Fibroblast of skin of scalp (primary cell): ENCODE results near the gene RTF2.
"Not testable (repeated sequence)": the region's sequence is repeated elsewhere in the genome, so short reads cannot be mapped to it uniquely, and the experiment has no call there.

Source experiments
- DNase-seq: peaks from one replicate; pipeline ENCODE4 v3.0.0-alpha.2; 2013

RTF2 gene

GRCh38 chr20:56552911-56553629, 84.6 kb downstream of the RTF2 start:
- DNase-seq = no peak

DNA sequence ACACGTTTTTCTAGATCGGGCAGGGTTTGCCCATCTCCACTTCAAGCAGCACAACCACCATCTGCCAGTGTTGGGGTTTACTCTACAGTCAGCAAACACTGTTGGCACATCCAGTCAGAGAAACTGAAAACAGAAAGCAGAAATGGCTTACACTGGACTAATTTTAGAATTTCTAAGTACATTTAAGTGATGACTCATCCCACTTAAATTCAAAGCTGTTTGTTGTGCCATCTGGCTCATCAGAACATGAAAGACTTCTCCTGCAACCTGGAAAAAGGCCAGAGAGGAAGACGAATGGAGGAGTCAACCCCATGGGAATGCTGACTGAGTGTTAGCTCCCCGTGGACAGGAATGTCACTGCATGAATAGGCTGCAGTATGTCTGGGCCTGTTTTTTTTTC, 86.4 kb downstream of the RTF2 start:
- peak; percentile 97 for DNase-seq

DNA sequence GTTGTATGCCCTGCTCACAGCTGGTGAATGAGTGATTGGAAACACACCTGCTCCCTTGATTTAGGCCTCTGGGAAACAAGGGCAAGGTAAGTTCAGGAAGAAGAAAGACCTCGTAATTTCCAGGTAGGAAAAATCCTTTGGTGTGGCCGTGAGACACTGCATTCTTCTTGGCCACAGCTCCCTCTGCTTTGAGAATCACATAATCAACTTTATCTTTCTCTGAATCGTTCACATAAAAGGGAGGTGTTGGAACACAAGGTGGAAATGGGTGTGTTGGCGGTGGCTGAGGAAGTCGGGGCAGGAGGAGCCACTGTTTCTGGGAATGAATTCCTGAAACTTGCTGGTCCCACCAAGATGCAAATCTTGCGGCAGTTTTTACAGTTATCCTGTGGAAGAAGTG, 90.5 kb downstream of the RTF2 start:
- no peak for DNase-seq

DNA sequence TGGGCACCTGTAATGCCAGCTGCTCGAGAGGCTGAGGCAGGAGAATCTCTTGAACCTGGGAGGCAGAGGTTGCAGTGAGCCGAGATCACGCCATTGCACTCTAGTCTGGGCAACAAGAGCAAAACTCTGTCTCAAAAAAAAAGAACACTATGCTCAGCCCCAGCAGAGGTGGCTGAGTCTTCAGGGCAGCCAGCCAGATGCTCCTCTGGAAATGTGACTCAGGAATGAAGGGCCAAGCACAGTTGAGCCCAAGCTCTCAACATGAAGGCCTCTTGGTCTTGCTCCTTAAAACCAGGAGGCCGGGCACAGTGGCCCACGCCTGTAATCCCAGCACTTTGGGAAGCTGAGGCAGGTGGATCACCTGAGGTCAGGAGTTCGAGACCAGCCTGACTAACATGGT, 96.1 kb downstream of the RTF2 start:
- DNase-seq = not testable (repeated sequence)

- DNase-seq = no peak
Measured at GRCh38 chr20:56565511-56565910, 97.1 kb downstream of the RTF2 start.

GRCh38 chr20:56566621-56567020, 98.2 kb downstream of the RTF2 start:
- DNase-seq = peak; percentile 11
